T1000 (cell line): ENCODE measurements around the gene RNF148.
"Not testable (repeated sequence)": the region's sequence is repeated elsewhere in the genome, so short reads cannot be mapped to it uniquely, and the experiment has no call there.

Source experiments
- DNase-seq: peaks from one replicate; lab custom pipeline; 2025; ENCODE audit warnings: mixed read lengths; lab: John Stamatoyannopoulos, UW

Gene RNF148

GRCh38 chr7:122691569-122692235, 11.0 kb downstream of the RNF148 start:
- no peak for DNase-seq

DNA sequence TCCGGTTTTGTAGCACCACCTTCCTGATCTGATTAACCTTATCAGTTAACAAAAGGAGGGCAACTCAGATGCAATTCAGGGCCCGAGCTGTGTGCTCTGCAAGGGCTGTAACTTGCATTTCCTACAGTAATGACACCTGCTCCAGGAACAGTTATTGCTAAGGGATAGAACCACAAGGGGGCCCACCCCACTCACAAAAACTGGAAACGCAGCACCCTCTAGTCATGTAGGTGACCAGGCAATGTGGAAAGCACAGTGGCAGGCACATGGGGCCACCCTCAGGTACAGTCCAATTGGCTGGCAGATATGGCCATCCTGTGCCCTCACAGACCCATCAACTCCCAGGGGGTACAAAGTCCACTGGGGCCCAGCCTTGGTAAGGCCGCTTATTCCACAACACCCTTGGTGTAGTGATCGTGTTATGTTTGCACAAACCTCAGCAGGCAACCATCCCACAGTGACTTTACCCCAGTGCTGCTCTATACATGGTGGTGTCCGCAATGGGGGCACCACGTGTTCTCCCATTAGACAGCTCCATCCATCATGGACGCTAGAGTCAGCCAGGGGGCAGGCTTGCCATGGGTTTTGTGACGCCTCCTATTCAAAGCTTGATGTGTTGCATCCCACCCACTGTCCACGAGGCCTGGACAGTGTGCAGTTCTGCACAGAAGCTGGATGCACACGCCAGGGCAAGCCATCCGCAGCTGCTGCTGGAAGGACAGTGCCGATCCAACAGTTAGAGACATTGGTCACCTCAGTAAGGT, 13.2 kb downstream of the RNF148 start:
- DNase-seq, result no peak

DNA sequence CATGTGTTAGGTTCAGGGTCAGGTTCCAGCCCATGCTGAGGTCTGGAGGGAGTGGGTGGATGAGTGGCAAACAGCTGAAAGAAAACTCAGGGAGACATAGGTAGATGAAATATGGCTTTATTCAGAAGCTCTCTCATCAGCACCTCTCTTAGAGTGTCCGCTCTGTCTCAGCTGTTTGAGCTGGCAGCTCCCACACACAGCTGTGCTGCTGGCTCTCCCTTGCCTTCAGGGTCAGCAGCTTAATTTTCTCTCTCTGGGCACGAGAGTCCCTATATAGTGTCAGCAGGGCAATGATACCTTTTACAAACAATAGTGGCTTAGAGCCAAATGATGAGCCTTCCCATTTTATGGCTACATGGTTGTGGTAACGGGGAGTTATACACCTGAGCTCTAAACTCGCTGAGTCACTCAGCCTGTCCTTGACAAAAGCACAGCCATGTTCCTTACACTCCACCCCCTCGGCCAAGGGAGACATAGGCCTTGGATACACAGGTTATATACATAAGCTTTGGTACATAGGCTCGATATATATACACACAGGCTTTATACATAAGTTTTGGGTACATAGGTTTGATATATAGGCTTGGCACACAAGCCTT, 14.2 kb downstream of the RNF148 start:
- no peak for DNase-seq

DNA sequence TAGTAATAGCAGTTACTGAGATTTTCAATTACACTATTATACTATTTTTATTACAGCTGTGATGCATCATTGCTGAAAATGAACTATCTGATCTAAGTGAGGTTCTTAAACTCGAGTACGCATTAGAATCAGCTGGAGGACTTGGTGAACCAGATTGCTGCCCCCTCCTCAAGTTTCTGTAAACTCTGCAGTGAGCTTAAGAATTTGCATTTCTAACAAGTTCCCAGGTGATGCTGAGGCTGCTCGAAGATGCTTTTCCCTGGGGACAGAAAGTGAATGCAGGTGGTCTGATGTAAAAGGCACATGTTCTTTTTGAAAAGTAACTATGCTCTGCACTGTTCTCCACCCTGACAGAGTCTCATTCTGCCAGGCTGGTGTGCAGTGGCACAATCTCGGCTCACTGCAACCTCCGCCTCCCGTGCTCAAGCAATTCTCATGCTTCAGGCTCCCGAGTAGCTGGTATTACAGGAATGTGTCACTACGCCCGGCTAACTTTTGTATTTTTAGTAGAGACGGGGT, 16.3 kb downstream of the RNF148 start:
- DNase-seq, result no peak

- no peak for DNase-seq
Observed at GRCh38 chr7:122684504-122684903, 18.2 kb downstream of the RNF148 start.

- DNase-seq, result no peak
Observed at GRCh38 chr7:122682815-122683550, 19.7 kb downstream of the RNF148 start.

- DNase-seq, result not testable (repeated sequence)
Observed at GRCh38 chr7:122681186-122681585, 21.5 kb downstream of the RNF148 start.

- DNase-seq, result no peak
Observed at GRCh38 chr7:122679813-122680212, 22.9 kb downstream of the RNF148 start.

DNA sequence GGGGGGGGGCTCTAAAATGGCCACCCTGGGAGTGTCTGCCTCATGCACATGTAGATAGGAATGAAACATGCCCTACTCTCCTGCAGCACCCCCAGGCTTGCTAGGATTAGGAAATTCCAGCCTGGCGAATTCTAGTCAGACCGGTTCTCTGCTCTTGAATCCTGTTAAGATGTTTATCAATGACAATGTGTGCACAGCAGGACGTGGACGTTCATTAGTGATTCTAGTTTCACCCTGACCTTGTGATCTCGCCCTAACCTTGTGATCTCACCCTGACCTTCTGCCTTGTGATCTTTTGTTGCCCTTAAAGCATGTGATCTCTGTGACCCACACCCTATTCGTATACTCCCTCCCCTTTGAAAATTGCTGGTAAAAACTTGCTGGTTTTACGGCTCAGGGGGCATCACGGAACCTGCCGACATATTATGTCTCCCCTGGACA, 23.4 kb downstream of the RNF148 start:
- DNase-seq, result not testable (repeated sequence)

- DNase-seq, result no peak
Observed at GRCh38 chr7:122677149-122677548, 25.6 kb downstream of the RNF148 start.

DNA sequence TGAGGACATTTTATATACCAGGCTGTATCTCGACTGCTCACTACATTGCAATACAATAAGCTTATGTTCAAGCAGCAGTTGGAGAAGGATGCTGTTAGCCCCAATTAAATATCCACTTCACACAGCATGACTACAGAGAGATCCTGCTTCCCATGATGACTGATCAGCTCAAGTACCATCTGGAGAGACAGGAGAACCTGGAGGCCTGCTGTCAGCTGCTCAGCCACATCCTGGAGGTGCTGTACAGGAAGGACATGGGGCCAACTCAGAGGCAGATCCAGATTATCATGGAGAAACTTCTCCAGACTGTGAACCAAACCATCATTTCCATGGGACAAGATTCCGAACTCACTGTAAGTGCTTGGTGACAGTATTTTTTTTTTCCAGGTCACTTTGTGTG, 26.3 kb downstream of the RNF148 start:
- no peak for DNase-seq

DNA sequence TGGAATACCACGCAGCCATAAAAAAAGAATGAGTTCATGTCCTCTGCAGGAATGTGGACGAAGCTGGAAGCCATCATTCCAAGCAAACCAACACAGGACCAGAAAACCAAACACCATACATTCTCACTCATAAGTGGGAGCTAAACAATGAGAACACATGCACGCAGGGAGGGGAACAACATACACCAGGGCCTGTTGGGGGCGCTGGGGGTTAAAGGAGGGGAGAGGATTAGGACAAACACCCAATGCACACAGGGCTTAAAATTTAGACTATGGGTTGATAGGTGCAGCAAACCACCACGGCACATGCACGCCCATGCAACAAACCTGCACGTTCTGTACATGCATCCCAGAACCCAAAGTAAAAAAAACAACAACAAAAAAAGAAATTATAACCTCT, 27.1 kb downstream of the RNF148 start:
- DNase-seq, result no peak

DNA sequence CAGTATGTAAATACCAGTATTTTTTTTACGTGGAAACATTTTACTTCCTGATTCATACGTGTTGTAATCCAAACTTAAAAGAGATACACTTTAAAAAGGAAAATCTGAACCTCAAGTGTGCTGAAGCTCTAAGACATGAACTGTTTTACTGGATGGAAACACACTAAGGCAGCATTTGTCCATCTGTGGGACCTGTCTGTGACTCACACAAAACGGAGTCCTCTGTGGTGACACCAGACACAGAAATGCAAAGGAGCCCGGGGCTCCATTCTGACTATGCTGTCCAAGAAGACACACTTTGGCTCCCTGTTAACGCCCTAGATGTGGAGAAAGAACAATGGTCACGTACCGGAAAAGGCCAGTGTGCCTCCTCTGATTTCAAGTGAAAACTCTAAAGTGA, 27.7 kb downstream of the RNF148 start:
- DNase-seq, result no peak

- no peak for DNase-seq
Observed at GRCh38 chr7:122674502-122674901, 28.2 kb downstream of the RNF148 start.

- no peak for DNase-seq
Observed at GRCh38 chr7:122673951-122674350, 28.8 kb downstream of the RNF148 start.

- no peak for DNase-seq
Observed at GRCh38 chr7:122672536-122672935, 30.2 kb downstream of the RNF148 start.

DNA sequence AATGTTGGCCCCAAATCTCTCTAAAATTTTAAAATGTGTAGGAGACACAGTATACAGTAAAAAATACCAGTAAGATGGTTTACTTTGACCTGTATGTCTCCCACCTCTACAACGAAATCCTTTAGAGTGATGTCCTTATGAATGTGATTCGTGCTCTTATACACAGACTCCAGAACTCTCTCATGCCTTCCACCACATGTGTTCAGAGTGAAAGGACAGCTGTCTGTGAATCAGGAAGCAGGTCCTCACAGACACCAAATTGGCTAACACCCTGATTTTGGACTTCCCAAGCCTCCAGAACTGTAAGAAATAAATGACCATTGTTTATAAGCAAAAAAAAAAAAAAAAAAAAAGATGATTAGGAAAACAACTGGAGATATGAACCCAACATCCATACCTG, 39.0 kb downstream of the RNF148 start:
- DNase-seq, result no peak

- DNase-seq, result no peak
Observed at GRCh38 chr7:122658856-122659255, 43.9 kb downstream of the RNF148 start.

- no peak for DNase-seq
Observed at GRCh38 chr7:122653685-122654084, 49.0 kb downstream of the RNF148 start.

DNA sequence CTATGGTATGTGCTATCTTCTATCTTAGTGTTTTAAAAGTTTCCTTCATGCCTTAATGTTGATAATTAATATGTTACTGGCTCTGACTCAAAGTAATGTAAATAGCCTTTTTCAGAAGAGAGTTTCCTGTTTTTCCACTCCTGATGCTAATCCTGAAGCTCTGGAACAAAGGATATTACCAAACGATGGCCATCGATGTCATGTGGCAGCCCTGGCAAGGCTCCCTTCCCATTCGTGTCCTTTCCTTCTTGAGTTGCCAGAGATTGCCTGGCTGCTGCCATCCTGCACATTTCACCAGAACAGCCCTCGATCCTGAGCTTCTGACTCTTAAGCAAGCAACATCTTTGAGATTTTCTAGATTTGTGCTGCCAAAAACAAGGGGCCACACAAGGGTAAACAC, 49.8 kb downstream of the RNF148 start:
- DNase-seq, result no peak
